Neural crest cell (in vitro differentiated cells): ENCODE results near the gene DYNLL1. TPM values are rescaled to one million over a fixed set of nuclear protein-coding genes. Genes with fewer than 3 reads are reported as not detected.
"Not testable (repeated sequence)": the region's sequence is repeated elsewhere in the genome, so short reads cannot be mapped to it uniquely, and the experiment has no call there.

Experiments
- DNase-seq: peaks from one replicate; pipeline ENCODE4 v3.0.0; 2021; ENCODE audit warnings: low read depth, mixed read lengths, low spot score
- H3K27ac Mint-ChIP-seq: one replicate; pipeline ENCODE4 v1.8.0; 2021; ENCODE audit warnings: mild to moderate bottlenecking, mixed read lengths; ENCODE audit not compliant: unreplicated experiment
- H3K27me3 Mint-ChIP-seq: 2 replicates; pipeline ENCODE4 v1.8.0; 2021; ENCODE audit warnings: low read depth, mild to moderate bottlenecking, mixed read lengths
- H3K36me3 Mint-ChIP-seq: 2 replicates; pipeline ENCODE4 v1.8.0; 2021; ENCODE audit warnings: low read depth, mild to moderate bottlenecking, mixed read lengths
- H3K4me1 Mint-ChIP-seq: 2 replicates; pipeline ENCODE4 v1.8.0; 2021; ENCODE audit warnings: mixed read lengths
- H3K4me3 Mint-ChIP-seq: one replicate; pipeline ENCODE4 v1.8.0; 2021; ENCODE audit warnings: mild to moderate bottlenecking, mixed read lengths
- H3K9me3 Mint-ChIP-seq: 2 replicates; pipeline ENCODE4 v1.8.0; 2021; ENCODE audit warnings: mixed read lengths
- total RNA-seq: library from RNA; stranded (reverse); gene quantifications from 2 replicates; pipeline ENCODE4 v1.2.1, GENCODE V29; 2021
- TF ChIP-seq, protein P1 (sequence below): fragments of 200-600 bp; sonication (generic); conservative IDR thresholded peaks from 2 replicates; pipeline ENCODE4 v1.5.0; 2021; ENCODE audit warnings: antibody characterized with exemption, mild to moderate bottlenecking

DYNLL1 gene
- total RNA-seq, 1 donor from 2014 or later: 375 TPM

DNA sequence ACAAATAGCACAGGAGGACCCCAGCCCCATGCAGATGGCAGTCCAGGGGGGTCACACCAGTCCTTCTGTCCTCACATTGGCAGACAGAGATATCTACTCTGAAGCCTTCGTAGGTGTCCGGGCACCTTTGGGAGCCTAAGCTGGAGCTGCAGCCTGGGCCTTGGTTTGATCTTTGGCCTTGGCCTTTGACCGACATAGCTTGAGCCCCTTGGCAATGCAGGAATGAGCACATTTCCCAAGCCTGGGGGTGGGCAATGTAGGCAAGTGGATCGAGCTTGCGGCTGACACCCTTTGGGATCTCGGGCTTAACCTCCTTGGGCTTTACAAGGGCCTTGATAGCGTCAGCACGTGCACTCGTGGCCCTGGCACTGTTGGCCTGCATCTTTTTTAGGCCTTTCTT lies 26.7 kb downstream of the DYNLL1 start:
- Mint-ChIP-seq H3K27ac (no peak overlapping the region), H3K9me3 (no peaks in the 10 kb centered on the region), H3K27me3 (no peaks in the 10 kb centered on the region), H3K4me3 (no peak overlapping the region), H3K4me1 (peaks cover 4% of the 10 kb centered on the region), H3K36me3 (no peaks in the 10 kb centered on the region)
- DNase-seq: no peak
- TF ChIP-seq, protein P1, sequence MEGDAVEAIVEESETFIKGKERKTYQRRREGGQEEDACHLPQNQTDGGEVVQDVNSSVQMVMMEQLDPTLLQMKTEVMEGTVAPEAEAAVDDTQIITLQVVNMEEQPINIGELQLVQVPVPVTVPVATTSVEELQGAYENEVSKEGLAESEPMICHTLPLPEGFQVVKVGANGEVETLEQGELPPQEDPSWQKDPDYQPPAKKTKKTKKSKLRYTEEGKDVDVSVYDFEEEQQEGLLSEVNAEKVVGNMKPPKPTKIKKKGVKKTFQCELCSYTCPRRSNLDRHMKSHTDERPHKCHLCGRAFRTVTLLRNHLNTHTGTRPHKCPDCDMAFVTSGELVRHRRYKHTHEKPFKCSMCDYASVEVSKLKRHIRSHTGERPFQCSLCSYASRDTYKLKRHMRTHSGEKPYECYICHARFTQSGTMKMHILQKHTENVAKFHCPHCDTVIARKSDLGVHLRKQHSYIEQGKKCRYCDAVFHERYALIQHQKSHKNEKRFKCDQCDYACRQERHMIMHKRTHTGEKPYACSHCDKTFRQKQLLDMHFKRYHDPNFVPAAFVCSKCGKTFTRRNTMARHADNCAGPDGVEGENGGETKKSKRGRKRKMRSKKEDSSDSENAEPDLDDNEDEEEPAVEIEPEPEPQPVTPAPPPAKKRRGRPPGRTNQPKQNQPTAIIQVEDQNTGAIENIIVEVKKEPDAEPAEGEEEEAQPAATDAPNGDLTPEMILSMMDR: no peak

DNA sequence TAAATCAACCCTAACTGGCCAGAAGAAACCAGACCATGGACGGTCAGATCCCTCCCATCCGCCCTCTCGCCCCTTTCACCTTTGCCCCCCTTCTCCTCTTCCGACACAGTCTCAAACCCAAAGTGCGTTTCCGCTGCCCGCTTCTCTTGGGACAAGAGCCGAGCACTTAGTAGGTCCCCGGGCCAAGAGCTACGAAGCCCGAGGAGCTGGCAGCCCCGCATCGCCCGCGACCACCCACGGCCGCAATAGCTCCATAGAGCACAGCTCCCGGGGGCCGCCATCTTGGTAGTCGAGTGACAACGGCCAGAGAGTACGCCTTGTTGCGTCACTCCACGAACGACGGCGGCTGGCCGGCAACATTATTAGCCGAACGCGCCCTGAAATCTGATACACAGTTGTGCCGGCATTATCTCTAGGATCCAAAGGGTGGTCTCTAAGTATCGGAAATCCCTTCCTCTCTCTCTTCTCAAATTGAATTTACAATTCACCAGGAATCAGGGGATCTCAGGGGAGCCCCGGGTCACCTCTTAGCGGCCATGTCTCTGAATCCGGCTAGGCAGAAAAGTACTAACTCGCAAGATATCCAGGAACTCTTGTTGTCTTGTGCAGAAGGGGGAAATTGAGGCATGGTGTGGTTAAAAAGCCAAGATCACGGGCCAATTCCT lies 33.1 kb downstream of the DYNLL1 start, which contains the start of gene COQ5:
Gene COQ5 (minus strand): TSS at position 298 of the 665 bp plus-strand sequence. CDS start 17 bp downstream, at position 281.
- peak; percentile 90 for DNase-seq
- Mint-ChIP-seq H3K9me3 (no peaks in the 10 kb centered on the region), H3K27me3 (no peaks in the 10 kb centered on the region), H3K4me1 (peaks cover 21% of the 10 kb centered on the region), H3K4me3 (peak within 1 kb of the TSS; percentile 99), H3K27ac (peak within 1 kb of the TSS; percentile 100), H3K36me3 (no peaks in the 10 kb centered on the region)
- TF ChIP-seq, protein P1: no peak

GRCh38 chr12:120529641-120530417 lies 33.9 kb downstream of the DYNLL1 start:
- Mint-ChIP-seq H3K27me3 (no peaks in the 10 kb centered on the region), H3K9me3 (no peaks in the 10 kb centered on the region), H3K4me1 (peaks cover 24% of the 10 kb centered on the region), H3K36me3 (no peaks in the 10 kb centered on the region), H3K4me3 (peak overlapping the region; percentile 99), H3K27ac (peak overlapping the region; percentile 100)
- TF ChIP-seq, protein P1: no peak
- DNase-seq: no peak

DNA sequence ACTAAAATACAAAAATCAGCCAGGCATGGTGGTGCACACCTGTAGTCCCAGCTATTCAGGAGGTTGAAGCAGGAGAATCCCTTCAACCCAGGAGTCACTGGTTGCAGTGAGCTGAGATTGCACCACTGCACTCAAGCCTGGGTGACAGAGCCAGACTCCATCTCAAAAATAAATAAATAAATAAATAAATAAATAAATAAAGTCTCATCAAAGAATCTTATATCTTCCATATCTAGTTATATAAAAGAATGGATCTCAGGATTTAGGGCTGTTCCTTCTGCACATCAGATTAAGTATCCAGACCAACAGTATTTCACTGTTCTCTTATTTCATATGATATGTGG lies 34.5 kb downstream of the DYNLL1 start:
- Mint-ChIP-seq H3K4me3 (peak overlapping the region; percentile 75), H3K4me1 (peaks cover 28% of the 10 kb centered on the region)
- H3K27me3 Mint-ChIP-seq, H3K27ac Mint-ChIP-seq, DNase-seq, H3K36me3 Mint-ChIP-seq, H3K9me3 Mint-ChIP-seq: not testable (repeated sequence)

DNA sequence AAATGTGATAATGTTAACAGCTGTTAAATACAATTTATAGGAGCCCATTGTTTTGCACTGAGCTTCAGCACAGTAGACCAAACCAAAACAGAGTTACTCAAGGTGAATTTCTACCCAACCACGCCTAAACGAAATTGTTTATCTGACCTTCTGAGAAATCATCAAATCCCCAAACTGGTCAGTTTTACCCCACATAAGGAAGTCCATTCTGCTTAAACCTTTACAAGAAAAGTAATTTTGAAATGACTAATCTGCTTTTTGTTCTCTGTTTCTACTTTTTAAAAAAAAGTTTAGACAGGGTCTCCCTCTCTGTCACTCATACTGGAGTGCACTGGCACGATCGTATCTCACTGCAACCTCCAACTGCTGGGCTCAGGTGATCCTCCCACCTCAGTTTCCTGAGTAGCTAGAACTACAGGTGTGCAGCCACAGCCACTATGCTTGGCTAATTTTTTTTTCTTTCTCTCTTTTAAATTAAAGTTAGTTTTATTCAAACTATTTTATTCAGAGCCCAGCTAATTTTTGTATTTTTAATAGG lies 36.9 kb downstream of the DYNLL1 start:
- no peaks in the 10 kb centered on the region for H3K27me3 Mint-ChIP-seq
- H3K4me3 Mint-ChIP-seq: peak overlapping the region; percentile 77
- H3K4me1 Mint-ChIP-seq: peaks cover 45% of the 10 kb centered on the region
- no peak overlapping the region for H3K27ac Mint-ChIP-seq
- no peaks in the 10 kb centered on the region for H3K36me3 Mint-ChIP-seq
- TF ChIP-seq, protein P1: no peak
- no peak for DNase-seq
- H3K9me3 Mint-ChIP-seq: no peaks in the 10 kb centered on the region
